SK-N-SH (cell line): Measurements from ENCODE around the gene SLC16A12. TPM values are rescaled to one million over a fixed set of nuclear protein-coding genes. Genes with fewer than 3 reads are reported as not detected.

Experiments
- CTCF ChIA-PET: fragments of 300-600, 350-600 bp; formaldehyde crosslinking; extraction: SDS; loops from one replicate; lab custom pipeline; 2021; lab: Yijun Ruan, JAX
- POLR2A ChIA-PET: fragments of 350-600 bp; sonication (Branson Sonifier 250); formaldehyde crosslinking; extraction: SDS; loops from one replicate; lab custom pipeline; 2020; ENCODE audit warnings: antibody characterized with exemption, inconsistent platforms; lab: Yijun Ruan, JAX
- DNase-seq: peaks from one replicate; pipeline ENCODE4 v3.0.0; 2012
- H2AFZ ChIP-seq: fragments of 200-600 bp; sonication (generic); 2 replicates; pipeline ENCODE4 v1.8.1; 2016; ENCODE audit warnings: antibody characterized with exemption, mild to moderate bottlenecking, low read depth
- H3F3A ChIP-seq: fragments of 200-600 bp; sonication (generic); replicated peaks from 2 replicates; pipeline ENCODE3; 2016; ENCODE audit warnings: antibody characterized with exemption, mild to moderate bottlenecking; ENCODE audit not compliant: insufficient read depth
- H3K27ac ChIP-seq, 2 experiments: fragments of 200-500 bp in 1 of 2; fragments of 200-600 bp in 1 of 2; sonication (Bioruptor generic) in 1 of 2; sonication (generic), shearing (Covaris generic) in 1 of 2; 2 replicates each; pipeline versions ENCODE4 v1.5.1 to v1.6.1; 2014 to 2016; ENCODE audit warnings: low read depth in 2 of 2, inconsistent platforms in 1 of 2, low read length in 1 of 2, mild to moderate bottlenecking in 1 of 2, mixed read lengths in 1 of 2
- H3K27me3 ChIP-seq: fragments of 200-600 bp; sonication (generic), shearing (Covaris generic); 2 replicates; pipeline ENCODE4 v1.6.1; 2016; ENCODE audit warnings: mixed run types; ENCODE audit not compliant: insufficient read depth
- H3K36me3 ChIP-seq, 2 experiments: fragments of 200-500 bp in 1 of 2; fragments of 200-600 bp in 1 of 2; sonication (Bioruptor generic) in 1 of 2; sonication (generic) in 1 of 2; replicated peaks in 1 of 2; 2 replicates each; pipeline versions ENCODE3 to v1.5.1; 2014 to 2016; ENCODE audit warnings: low read length in 1 of 2, mild to moderate bottlenecking in 1 of 2; ENCODE audit not compliant: insufficient read depth in 2 of 2, control insufficient read depth in 1 of 2
- H3K4me1 ChIP-seq, 2 experiments: fragments of 200-500 bp in 1 of 2; fragments of 200-600 bp in 1 of 2; sonication (Bioruptor generic) in 1 of 2; sonication (generic), shearing (Covaris generic) in 1 of 2; 2 replicates each; pipeline versions ENCODE4 v1.5.1 to v1.6.1; 2014 to 2016; ENCODE audit warnings: low read depth in 1 of 2, low read length in 1 of 2, mixed run types in 1 of 2; ENCODE audit not compliant: insufficient read depth in 2 of 2, control insufficient read depth in 1 of 2
- H3K4me2 ChIP-seq: fragments of 200-600 bp; sonication (generic), shearing (Covaris generic); 2 replicates; pipeline ENCODE4 v1.6.1; 2017; ENCODE audit warnings: mixed run types
- H3K4me3 ChIP-seq, 2 experiments: fragments of 200-500 bp in 1 of 2; fragments of 200-600 bp in 1 of 2; sonication (Bioruptor generic) in 1 of 2; sonication (generic), shearing (Covaris generic) in 1 of 2; 2 replicates each; pipeline versions ENCODE4 v1.5.1 to v1.8.1; 2014 to 2016; ENCODE audit warnings: low read depth in 2 of 2, inconsistent platforms in 1 of 2, low read length in 1 of 2, mild to moderate bottlenecking in 1 of 2, mixed read lengths in 1 of 2, moderate library complexity in 1 of 2
- H3K79me2 ChIP-seq: fragments of 200-600 bp; sonication (generic); 2 replicates; pipeline ENCODE4 v1.8.1; 2017; ENCODE audit warnings: mild to moderate bottlenecking; ENCODE audit not compliant: insufficient read depth
- H3K9ac ChIP-seq: fragments of 200-600 bp; sonication (generic); 2 replicates; pipeline ENCODE4 v1.6.1; 2017; ENCODE audit warnings: mixed run types
- H3K9me2 ChIP-seq: fragments of 200-600 bp; sonication (generic); 2 replicates; pipeline ENCODE4 v1.6.1; 2017; ENCODE audit warnings: mixed run types
- H3K9me3 ChIP-seq: fragments of 200-600 bp; sonication (generic); 2 replicates; pipeline ENCODE4 v1.6.1; 2017; ENCODE audit warnings: mixed run types, mild to moderate bottlenecking, moderate library complexity
- H4K20me1 ChIP-seq: fragments of 200-600 bp; sonication (generic); 2 replicates; pipeline ENCODE4 v1.6.1; 2017; ENCODE audit warnings: mild to moderate bottlenecking, mixed run types; ENCODE audit not compliant: insufficient read depth
- CHD2 ChIP-seq: fragments of 150-350 bp; IDR thresholded peaks from 2 replicates; pipeline ENCODE4 v1.6.1; 2018; ENCODE audit warnings: low read length; ENCODE audit not compliant: partially characterized antibody
- EP300 ChIP-seq, 2 experiments: IDR thresholded peaks; 2 replicates each; pipeline versions ENCODE4 v1.4.0 to v1.6.1; 2012; ENCODE audit warnings: borderline replicate concordance in 1 of 2, low read depth in 1 of 2, low read length in 1 of 2
- EZH2phosphoT487 ChIP-seq: fragments of 200-600 bp; sonication (generic); IDR thresholded peaks from 2 replicates; pipeline ENCODE4 v1.6.1; 2017; ENCODE audit warnings: low read depth, mixed run types, mild to moderate bottlenecking, antibody characterized with exemption, moderate library complexity, borderline replicate concordance
- FOSL2 ChIP-seq: IDR thresholded peaks from 2 replicates; pipeline ENCODE4 v1.4.0; 2012; ENCODE audit warnings: low read depth, mild to moderate bottlenecking, moderate library complexity, borderline replicate concordance
- MAX ChIP-seq: IDR thresholded peaks from 2 replicates; pipeline ENCODE4 v1.4.0; 2012; ENCODE audit warnings: low read depth
- NFIC ChIP-seq: IDR thresholded peaks from 2 replicates; pipeline ENCODE4 v1.4.0; 2012; ENCODE audit warnings: borderline replicate concordance
- RCOR1 ChIP-seq: fragments of 150-350 bp; IDR thresholded peaks from 2 replicates; pipeline ENCODE4 v1.6.1; 2017; ENCODE audit warnings: antibody characterized with exemption, low read length
- REST ChIP-seq: IDR thresholded peaks from 2 replicates; pipeline ENCODE4 v1.6.1; 2012; ENCODE audit warnings: mild to moderate bottlenecking, low read depth, low read length, moderate library complexity
- RFX5 ChIP-seq: IDR thresholded peaks from 2 replicates; pipeline ENCODE4 v1.6.1; 2012; ENCODE audit warnings: mild to moderate bottlenecking, improper control_type of control experiment, low read length
- RXRA ChIP-seq: IDR thresholded peaks from 2 replicates; pipeline ENCODE4 v1.4.0; 2012; ENCODE audit warnings: low read depth, mild to moderate bottlenecking, borderline replicate concordance
- SMC3 ChIP-seq: IDR thresholded peaks from 2 replicates; pipeline ENCODE4 v1.6.1; 2012; ENCODE audit warnings: low read depth, low read length, improper control_type of control experiment
- TCF12 ChIP-seq: IDR thresholded peaks from 2 replicates; pipeline ENCODE4 v1.4.0; 2012
- USF1 ChIP-seq: IDR thresholded peaks from 2 replicates; pipeline ENCODE4 v1.4.0; 2012; ENCODE audit warnings: low read depth, borderline replicate concordance
- WGBS: methylation state at CpG from one replicate; pipeline ENCODE4 v1.1.6; 2017; ENCODE audit warnings: low lambda C conversion rate; 5-methylcytosine and 5-hydroxymethylcytosine counted together
- polyA plus RNA-seq, 3 experiments: library from polyadenylated mRNA; depleted of rRNA; stranded (reverse); fragments of >200 nt; gene quantifications; 2 replicates each; pipeline ENCODE4 v1.2.3, GENCODE V29; 2012
- TF ChIP-seq, protein P1 (sequence below): fragments of 150-350 bp; IDR thresholded peaks from 2 replicates; pipeline ENCODE4 v1.6.1; 2017; ENCODE audit warnings: antibody characterized with exemption, low read length, low read depth, borderline replicate concordance

Gene SLC16A12
- polyA plus RNA-seq, 1 of the 3 experiments (the other 2 are of a cell fraction): 0.13 TPM

- Histone ChIP-seq H4K20me1 (no peaks in the 10 kb centered on the region), H3K4me1 (no peaks in the 10 kb centered on the region), H3K27ac (no peak overlapping the region), H3K4me2 (no peak overlapping the region), H3K27me3 (no peaks in the 10 kb centered on the region), H3K36me3 (no peaks in the 10 kb centered on the region), H3K79me2 (no peaks in the 10 kb centered on the region), H2AFZ (no peak overlapping the region), H3K4me3 (no peak overlapping the region), H3K9ac (no peak overlapping the region), H3K9me2 (no peaks in the 10 kb centered on the region), H3K9me3 (no peaks in the 10 kb centered on the region), H3F3A (no peaks in the 10 kb centered on the region)
- no peak for DNase-seq
- TF ChIP-seq RXRA (no peak), CHD2 (no peak), TCF12 (no peak), EZH2phosphoT487 (no peak), RFX5 (no peak), NFIC (no peak), USF1 (no peak), EP300 (IDR thresholded peaks at IDR 0.05; ENCODE audit: borderline replicate concordance in 1 of 2, low read depth in 1 of 2, low read length in 1 of 2) (no peak), REST (no peak), SMC3 (no peak), MAX (no peak), FOSL2 (no peak), RCOR1 (no peak)
- TF ChIP-seq, protein P1, sequence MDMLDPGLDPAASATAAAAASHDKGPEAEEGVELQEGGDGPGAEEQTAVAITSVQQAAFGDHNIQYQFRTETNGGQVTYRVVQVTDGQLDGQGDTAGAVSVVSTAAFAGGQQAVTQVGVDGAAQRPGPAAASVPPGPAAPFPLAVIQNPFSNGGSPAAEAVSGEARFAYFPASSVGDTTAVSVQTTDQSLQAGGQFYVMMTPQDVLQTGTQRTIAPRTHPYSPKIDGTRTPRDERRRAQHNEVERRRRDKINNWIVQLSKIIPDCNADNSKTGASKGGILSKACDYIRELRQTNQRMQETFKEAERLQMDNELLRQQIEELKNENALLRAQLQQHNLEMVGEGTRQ: no peak
- POLR2A ChIA-PET: no interaction called here
- CTCF ChIA-PET: interaction anchor here (1.2 kb wide), 1 partner anchor 123 kb away, joined by 3 read pairs; no protein-coding TSS in a partner anchor
- 16% methylated on average over 1 of the region's 1 CpG for WGBS
These were observed 93.1 kb downstream of the SLC16A12 start for GRCh38 chr10:89442289-89442688.
